ENCODE results near the gene GPC6.

- no peak for TF ChIP-seq MAX (IDR thresholded peaks at IDR 0.05)
- TF ChIP-seq, protein P1, sequence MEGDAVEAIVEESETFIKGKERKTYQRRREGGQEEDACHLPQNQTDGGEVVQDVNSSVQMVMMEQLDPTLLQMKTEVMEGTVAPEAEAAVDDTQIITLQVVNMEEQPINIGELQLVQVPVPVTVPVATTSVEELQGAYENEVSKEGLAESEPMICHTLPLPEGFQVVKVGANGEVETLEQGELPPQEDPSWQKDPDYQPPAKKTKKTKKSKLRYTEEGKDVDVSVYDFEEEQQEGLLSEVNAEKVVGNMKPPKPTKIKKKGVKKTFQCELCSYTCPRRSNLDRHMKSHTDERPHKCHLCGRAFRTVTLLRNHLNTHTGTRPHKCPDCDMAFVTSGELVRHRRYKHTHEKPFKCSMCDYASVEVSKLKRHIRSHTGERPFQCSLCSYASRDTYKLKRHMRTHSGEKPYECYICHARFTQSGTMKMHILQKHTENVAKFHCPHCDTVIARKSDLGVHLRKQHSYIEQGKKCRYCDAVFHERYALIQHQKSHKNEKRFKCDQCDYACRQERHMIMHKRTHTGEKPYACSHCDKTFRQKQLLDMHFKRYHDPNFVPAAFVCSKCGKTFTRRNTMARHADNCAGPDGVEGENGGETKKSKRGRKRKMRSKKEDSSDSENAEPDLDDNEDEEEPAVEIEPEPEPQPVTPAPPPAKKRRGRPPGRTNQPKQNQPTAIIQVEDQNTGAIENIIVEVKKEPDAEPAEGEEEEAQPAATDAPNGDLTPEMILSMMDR (IDR thresholded peaks at IDR 0.05): no peak
- TF ChIP-seq CBX8 (IDR thresholded peaks at IDR 0.05): no peak
- no peak for TF ChIP-seq HOXA7 (CRISPR knock-in tag; IDR thresholded peaks at IDR 0.05)
- TF ChIP-seq RAD21 (conservative IDR thresholded peaks at IDR 0.05 in 1 of 2, IDR thresholded peaks at IDR 0.05 in 1 of 2): no peak
- TF ChIP-seq POLR2A (IDR thresholded peaks at IDR 0.05; ENCODE audit: low read length): no peak
- TF ChIP-seq SMC3 (IDR thresholded peaks at IDR 0.05): no peak
- TF ChIP-seq ESRRA (IDR thresholded peaks at IDR 0.05; ENCODE audit: borderline replicate concordance, low read length): no peak
- TF ChIP-seq GATA3 (IDR thresholded peaks at IDR 0.05; ENCODE audit: borderline replicate concordance): no peak
- TF ChIP-seq SREBF2 (IDR thresholded peaks at IDR 0.05): no peak
- no peak for TF ChIP-seq JUN (IDR thresholded peaks at IDR 0.05)
- TF ChIP-seq, protein P2, sequence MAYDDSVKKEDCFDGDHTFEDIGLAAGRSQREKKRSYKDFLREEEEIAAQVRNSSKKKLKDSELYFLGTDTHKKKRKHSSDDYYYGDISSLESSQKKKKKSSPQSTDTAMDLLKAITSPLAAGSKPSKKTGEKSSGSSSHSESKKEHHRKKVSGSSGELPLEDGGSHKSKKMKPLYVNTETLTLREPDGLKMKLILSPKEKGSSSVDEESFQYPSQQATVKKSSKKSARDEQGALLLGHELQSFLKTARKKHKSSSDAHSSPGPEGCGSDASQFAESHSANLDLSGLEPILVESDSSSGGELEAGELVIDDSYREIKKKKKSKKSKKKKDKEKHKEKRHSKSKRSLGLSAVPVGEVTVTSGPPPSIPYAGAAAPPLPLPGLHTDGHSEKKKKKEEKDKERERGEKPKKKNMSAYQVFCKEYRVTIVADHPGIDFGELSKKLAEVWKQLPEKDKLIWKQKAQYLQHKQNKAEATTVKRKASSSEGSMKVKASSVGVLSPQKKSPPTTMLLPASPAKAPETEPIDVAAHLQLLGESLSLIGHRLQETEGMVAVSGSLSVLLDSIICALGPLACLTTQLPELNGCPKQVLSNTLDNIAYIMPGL (CRISPR knock-in tag; IDR thresholded peaks at IDR 0.05; ENCODE audit: borderline replicate concordance): no peak
Observed at GRCh38 chr13:93372856-93373255, 146.2 kb downstream of the GPC6 start.

Data from A549 (cell line).